Calu3 (cell line): ENCODE data around the gene SCN11A. TPM values are rescaled to one million over a fixed set of nuclear protein-coding genes. Genes with fewer than 3 reads are reported as not detected.

Source experiments
- BruUV-seq: library from RNA; stranded (reverse); fragments of 400-500 nt; replicated peaks from 2 replicates; lab custom pipeline; 2021; lab: Mats Ljungman, UMichigan
- CTCF ChIA-PET: fragments of 300-600 bp; sonication (Branson Sonifier 250); formaldehyde crosslinking; loops from one replicate; lab custom pipeline; 2022; ENCODE audit warnings: antibody characterized with exemption; lab: Charles Lee
- DNase-seq: peaks from one replicate; pipeline ENCODE4 v3.0.0; 2022
- H3K27ac Mint-ChIP-seq: one replicate; pipeline ENCODE4 v1.8.0; 2022; ENCODE audit warnings: mixed read lengths; ENCODE audit not compliant: unreplicated experiment
- H3K27me3 Mint-ChIP-seq: one replicate; pipeline ENCODE4 v1.8.0; 2022; ENCODE audit warnings: mixed read lengths; ENCODE audit not compliant: unreplicated experiment
- H3K36me3 Mint-ChIP-seq: one replicate; pipeline ENCODE4 v1.8.0; 2022; ENCODE audit warnings: mild to moderate bottlenecking, moderate library complexity, mixed read lengths; ENCODE audit not compliant: insufficient read depth, unreplicated experiment
- H3K4me1 Mint-ChIP-seq: one replicate; pipeline ENCODE4 v1.8.0; 2022; ENCODE audit warnings: mild to moderate bottlenecking, low read depth, mixed read lengths; ENCODE audit not compliant: unreplicated experiment
- H3K4me3 Mint-ChIP-seq: one replicate; pipeline ENCODE4 v1.8.0; 2022; ENCODE audit warnings: mild to moderate bottlenecking, low read depth, moderate library complexity, mixed read lengths; ENCODE audit not compliant: unreplicated experiment
- H3K9me3 Mint-ChIP-seq: one replicate; pipeline ENCODE4 v1.8.0; 2022; ENCODE audit warnings: low read depth, mixed read lengths; ENCODE audit not compliant: unreplicated experiment
- intact Hi-C: fragments of 100-400 bp; cut with micrococcal nuclease; formaldehyde crosslinking; loops from one replicate; pipeline ENCODE4 v1.10.0; 2022; ENCODE audit not compliant: unreplicated experiment
- total RNA-seq: library from RNA; stranded (reverse); gene quantifications from 2 replicates; pipeline ENCODE4 v1.2.3, GENCODE V29; 2022
- TF ChIP-seq, protein P1 (sequence below): fragments of 200-600 bp; IDR thresholded peaks from one replicate; pipeline ENCODE4 v1.8.0; 2022; ENCODE audit warnings: antibody characterized with exemption; ENCODE audit not compliant: unreplicated experiment

The SCN11A gene
- total RNA-seq, 1 experiment from 2014 or later, result 0.09 TPM

DNA sequence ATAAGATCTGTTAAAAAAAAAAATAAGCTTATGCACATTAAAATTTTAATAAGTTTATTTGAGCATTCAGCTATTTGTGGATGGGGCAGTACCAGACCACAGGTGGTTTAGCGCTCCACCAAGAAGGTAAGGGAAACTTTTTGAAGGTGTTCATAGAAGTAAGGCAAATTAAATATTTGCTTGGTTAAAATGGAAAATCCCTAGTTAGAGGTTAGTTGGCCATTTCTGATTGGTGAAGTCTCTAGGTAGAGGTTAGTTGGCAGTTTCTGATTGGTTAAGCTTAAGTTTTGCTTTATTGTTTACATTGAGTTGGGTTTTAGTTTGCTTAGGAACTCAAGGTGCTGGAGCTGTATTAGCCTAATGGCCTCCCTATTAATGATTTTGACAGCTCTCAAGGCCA is 30.7 kb downstream of the SCN11A start:
- CTCF ChIA-PET, result interaction anchor here (1.0 to 1.2 kb wide), 2 partner anchors 11 to 21 kb away, joined by 3 to 7 read pairs; no protein-coding TSS in a partner anchor
- Mint-ChIP-seq H3K9me3 (no peaks in the 10 kb centered on the region), H3K4me3 (no peak overlapping the region), H3K27ac (no peak overlapping the region), H3K4me1 (no peaks in the 10 kb centered on the region), H3K27me3 (peaks cover 15% of the 10 kb centered on the region), H3K36me3 (no peaks in the 10 kb centered on the region)
- TF ChIP-seq, protein P1, sequence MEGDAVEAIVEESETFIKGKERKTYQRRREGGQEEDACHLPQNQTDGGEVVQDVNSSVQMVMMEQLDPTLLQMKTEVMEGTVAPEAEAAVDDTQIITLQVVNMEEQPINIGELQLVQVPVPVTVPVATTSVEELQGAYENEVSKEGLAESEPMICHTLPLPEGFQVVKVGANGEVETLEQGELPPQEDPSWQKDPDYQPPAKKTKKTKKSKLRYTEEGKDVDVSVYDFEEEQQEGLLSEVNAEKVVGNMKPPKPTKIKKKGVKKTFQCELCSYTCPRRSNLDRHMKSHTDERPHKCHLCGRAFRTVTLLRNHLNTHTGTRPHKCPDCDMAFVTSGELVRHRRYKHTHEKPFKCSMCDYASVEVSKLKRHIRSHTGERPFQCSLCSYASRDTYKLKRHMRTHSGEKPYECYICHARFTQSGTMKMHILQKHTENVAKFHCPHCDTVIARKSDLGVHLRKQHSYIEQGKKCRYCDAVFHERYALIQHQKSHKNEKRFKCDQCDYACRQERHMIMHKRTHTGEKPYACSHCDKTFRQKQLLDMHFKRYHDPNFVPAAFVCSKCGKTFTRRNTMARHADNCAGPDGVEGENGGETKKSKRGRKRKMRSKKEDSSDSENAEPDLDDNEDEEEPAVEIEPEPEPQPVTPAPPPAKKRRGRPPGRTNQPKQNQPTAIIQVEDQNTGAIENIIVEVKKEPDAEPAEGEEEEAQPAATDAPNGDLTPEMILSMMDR, result no peak
- intact Hi-C loops, result no loop called here
- BruUV-seq, result no TSS peak
- DNase-seq, result no peak

DNA sequence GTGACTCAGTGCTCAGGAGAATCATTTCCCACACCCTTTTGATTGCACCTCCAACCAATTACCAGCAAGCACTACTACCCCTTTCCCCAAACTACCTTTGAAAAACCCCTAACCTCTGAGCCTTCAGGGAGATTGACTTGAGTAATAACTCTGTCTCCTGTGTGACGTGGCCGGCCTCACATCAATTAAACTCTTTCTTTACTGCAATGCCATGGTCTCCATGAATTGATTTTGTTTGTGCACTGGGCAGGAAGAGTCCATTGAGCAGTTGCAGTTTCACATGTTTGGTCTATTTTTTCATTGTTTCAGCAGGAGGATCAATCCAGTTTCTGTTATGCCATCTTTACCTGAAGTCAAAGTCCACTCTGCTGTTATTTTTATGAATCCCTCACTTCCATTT is 32.4 kb downstream of the SCN11A start:
- BruUV-seq, result no TSS peak
- TF ChIP-seq, protein P1, result no peak
- intact Hi-C loops, result no loop called here
- Mint-ChIP-seq H3K27ac (no peak overlapping the region), H3K27me3 (peaks cover 13% of the 10 kb centered on the region), H3K4me1 (no peaks in the 10 kb centered on the region), H3K4me3 (no peak overlapping the region), H3K36me3 (no peaks in the 10 kb centered on the region), H3K9me3 (no peaks in the 10 kb centered on the region)
- no peak for DNase-seq
- CTCF ChIA-PET, result no interaction called here

DNA sequence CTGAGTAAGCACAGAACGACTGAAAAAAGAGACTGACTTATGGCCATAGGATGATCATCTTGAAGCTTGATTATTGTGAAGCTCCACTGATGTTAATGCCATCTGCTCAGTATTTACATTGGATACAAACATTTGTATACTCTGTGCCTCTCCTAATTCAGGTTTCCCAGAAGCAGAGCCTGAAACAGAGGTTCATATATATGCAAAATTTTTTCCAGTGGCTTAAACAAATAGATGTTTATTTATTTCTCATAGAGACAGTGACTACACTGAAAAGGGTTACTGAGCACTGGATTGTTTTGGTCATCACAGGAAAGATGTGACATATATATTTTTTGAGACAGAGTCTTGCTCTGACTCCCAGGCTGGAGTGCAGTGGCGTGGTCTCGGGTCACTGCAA is 36.3 kb downstream of the SCN11A start:
- H3K27ac Mint-ChIP-seq, result no peak overlapping the region

DNA sequence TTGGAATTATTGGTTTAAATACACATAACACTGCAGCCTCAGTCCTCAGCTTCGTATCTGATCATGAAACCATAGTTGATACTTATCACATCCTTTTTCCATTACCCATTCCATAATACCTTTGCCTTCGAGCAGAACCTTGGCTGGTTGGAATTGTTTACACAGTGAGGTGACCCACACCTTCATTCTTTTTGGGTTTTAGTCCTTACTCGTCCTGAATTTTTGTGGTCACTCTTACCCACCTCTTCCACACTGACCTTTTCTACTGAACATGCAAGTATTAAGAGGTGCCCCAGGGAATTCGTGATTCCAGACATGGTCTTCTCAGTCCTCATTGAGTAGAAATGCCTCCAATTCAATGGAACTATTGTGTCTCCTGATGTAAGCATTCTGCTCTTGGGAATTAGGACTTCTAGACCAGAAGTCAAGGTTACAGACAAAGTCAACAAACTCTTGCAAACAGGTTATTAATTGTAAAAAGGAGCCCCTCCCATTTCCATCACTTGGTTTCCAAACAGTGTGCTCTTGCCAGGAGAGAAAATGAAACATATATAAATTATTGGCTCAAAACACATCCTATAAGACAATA is 37.7 kb downstream of the SCN11A start:
- Mint-ChIP-seq H3K36me3 (no peaks in the 10 kb centered on the region), H3K27ac (no peak overlapping the region), H3K4me1 (no peaks in the 10 kb centered on the region), H3K9me3 (no peaks in the 10 kb centered on the region), H3K4me3 (no peak overlapping the region), H3K27me3 (peaks cover 13% of the 10 kb centered on the region)
- CTCF ChIA-PET, result no interaction called here
- intact Hi-C loops, result no loop called here
- BruUV-seq, result no TSS peak
- DNase-seq, result no peak
- TF ChIP-seq, protein P1, result no peak

More for the DNA sequence above, 36.3 kb downstream of the SCN11A start:
- no peak for DNase-seq
- H3K27me3 Mint-ChIP-seq, result peaks cover 13% of the 10 kb centered on the region
- TF ChIP-seq, protein P1, result no peak
- no TSS peak for BruUV-seq
- H3K9me3 Mint-ChIP-seq, result no peaks in the 10 kb centered on the region
- H3K36me3 Mint-ChIP-seq, result no peaks in the 10 kb centered on the region
- intact Hi-C loops, result no loop called here
- no peaks in the 10 kb centered on the region for H3K4me1 Mint-ChIP-seq
- CTCF ChIA-PET, result no interaction called here
- H3K4me3 Mint-ChIP-seq, result no peak overlapping the region
